Muscle layer of colon (tissue), 2 donors: ENCODE measurements around the gene DOK6.

Experiments used
- H3K27ac ChIP-seq: one replicate; pipeline ENCODE4 v1.7.0; 2013; ENCODE audit warnings: low read depth, mild to moderate bottlenecking, low read length, moderate library complexity
- H3K27me3 ChIP-seq, 2 donors: one replicate each; pipeline ENCODE4 v1.7.0; 2013; ENCODE audit warnings: low read length in 2 of 2, mild to moderate bottlenecking in 2 of 2; ENCODE audit not compliant: insufficient read depth in 2 of 2, control insufficient read depth in 1 of 2
- H3K36me3 ChIP-seq: one replicate; pipeline ENCODE4 v1.7.0; 2013; ENCODE audit warnings: mild to moderate bottlenecking, low read length; ENCODE audit not compliant: insufficient read depth
- H3K4me1 ChIP-seq: one replicate; pipeline ENCODE4 v1.7.0; 2013; ENCODE audit warnings: mild to moderate bottlenecking, low read length; ENCODE audit not compliant: insufficient read depth
- H3K4me3 ChIP-seq, 2 donors: one replicate each; pipeline ENCODE4 v1.7.0; 2013; ENCODE audit warnings: low read length in 2 of 2, low read depth in 1 of 2, mild to moderate bottlenecking in 1 of 2, moderate library complexity in 1 of 2
- H3K9ac ChIP-seq: one replicate; pipeline ENCODE4 v1.7.0; 2013; ENCODE audit warnings: low read length
- H3K9me3 ChIP-seq: one replicate; pipeline ENCODE4 v1.7.0; 2013; ENCODE audit warnings: mild to moderate bottlenecking, low read length
- donor health status: abdominal sarcoma.
- donor health status: Adenocarcinoma of cecum.

DOK6 gene

DNA sequence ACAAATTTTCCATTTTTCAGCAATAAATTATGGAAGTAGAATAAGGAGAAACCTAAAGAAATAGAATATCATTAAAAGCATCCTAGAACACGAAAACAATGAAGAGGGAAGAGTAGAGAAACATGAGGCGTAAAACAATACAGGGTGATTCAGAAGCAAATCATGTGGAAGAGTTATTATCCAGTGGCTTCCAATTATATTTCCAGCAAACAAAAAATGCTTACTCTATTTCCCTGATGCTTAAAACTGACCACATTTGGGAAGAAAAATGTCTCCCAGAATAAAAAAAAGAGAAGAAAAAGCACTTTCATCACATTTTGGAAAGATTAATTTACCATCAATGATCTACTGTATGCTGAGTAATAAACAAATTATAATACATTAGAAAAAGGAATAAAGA lies 354.4 kb downstream of the DOK6 start:
- Histone ChIP-seq H3K9ac (no peak overlapping the region), H3K27me3 (no peaks in the 10 kb centered on the region), H3K27ac (no peak overlapping the region), H3K4me1 (no peaks in the 10 kb centered on the region), H3K9me3 (no peaks in the 10 kb centered on the region), H3K36me3 (no peaks in the 10 kb centered on the region), H3K4me3 (no peak overlapping the region)

DNA sequence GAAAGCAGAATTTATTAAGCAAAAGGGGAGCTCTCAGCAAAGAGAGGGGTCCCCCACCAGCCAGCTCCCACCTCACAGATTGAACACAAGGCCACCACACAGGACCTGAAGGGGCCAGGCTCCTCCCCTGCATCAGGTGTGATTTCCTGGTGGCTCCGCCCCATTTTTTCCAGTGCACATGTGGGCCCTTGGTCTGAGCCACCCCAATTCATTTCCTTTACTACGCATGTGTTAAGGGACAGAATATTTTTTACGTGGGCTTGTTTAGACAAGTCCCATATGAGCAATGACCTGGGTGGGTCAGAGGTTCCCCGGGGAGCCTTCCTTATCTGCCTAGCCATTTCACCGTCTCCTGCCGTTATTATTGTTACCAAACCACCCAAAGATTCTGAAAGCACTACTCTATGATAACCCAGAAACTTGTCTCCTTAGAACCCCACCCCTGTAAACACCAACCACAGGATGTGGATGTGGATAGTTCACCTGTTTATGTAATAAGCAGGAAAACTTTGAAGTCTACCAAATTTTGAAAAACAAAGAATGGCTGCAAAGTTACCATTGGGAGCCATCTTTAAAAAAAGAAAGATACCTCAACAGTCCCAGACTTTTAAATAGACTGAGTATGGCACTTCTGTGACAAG lies 355.3 kb downstream of the DOK6 start:
- Histone ChIP-seq H3K27me3 (no peaks in the 10 kb centered on the region), H3K9me3 (no peaks in the 10 kb centered on the region), H3K4me3 (no peak overlapping the region), H3K9ac (no peak overlapping the region), H3K4me1 (no peaks in the 10 kb centered on the region), H3K27ac (no peak overlapping the region), H3K36me3 (no peaks in the 10 kb centered on the region)

DNA sequence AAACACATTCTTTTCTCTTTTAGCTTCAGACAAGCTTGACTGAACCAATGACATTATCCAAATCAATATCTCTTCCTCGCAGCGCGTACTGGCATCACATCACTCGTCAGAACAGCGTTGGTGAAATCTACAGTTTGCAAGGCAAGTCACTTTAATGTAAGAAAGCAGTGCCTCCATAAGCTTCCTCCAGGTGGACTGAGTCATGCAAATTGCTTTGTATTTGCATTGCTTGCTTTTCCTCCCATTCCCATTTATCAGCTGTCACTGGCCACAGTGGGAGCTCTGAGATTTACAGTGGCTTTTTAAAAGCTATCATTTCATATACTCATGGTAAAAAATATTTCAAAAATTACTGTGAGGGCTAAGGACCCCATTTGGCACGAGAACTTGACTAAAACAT lies 357.0 kb downstream of the DOK6 start:
- no peak overlapping the region for H3K9ac ChIP-seq
- H3K4me1 ChIP-seq: no peaks in the 10 kb centered on the region
- no peaks in the 10 kb centered on the region for H3K9me3 ChIP-seq
- no peak overlapping the region for H3K27ac ChIP-seq
- no peak overlapping the region for H3K4me3 ChIP-seq
- H3K27me3 ChIP-seq: no peaks in the 10 kb centered on the region
- no peaks in the 10 kb centered on the region for H3K36me3 ChIP-seq

DNA sequence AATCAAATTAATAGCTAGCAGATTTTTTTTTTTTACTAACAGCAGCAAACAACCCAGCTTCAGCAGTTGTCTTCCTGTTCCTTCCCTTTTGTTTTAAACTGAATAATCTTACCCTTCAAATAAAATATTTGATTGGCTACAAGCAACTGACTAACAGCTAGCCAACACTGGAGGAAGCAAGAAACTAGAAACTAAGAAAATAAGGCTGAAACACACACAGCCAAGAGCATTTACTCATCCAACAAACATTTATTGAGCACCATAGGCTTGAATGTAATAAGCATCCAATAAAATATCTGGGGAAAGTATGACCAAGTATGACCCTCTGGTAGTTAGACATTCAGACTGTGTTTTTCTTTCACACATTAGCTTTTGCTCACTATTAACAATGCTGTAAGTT lies 357.8 kb downstream of the DOK6 start:
- Histone ChIP-seq H3K36me3 (no peaks in the 10 kb centered on the region), H3K9me3 (no peaks in the 10 kb centered on the region), H3K27me3 (no peaks in the 10 kb centered on the region), H3K27ac (no peak overlapping the region), H3K4me3 (no peak overlapping the region), H3K9ac (no peak overlapping the region), H3K4me1 (no peaks in the 10 kb centered on the region)

- Histone ChIP-seq H3K36me3 (no peaks in the 10 kb centered on the region), H3K9me3 (no peaks in the 10 kb centered on the region), H3K9ac (no peak overlapping the region), H3K4me3 (no peak overlapping the region), H3K27ac (no peak overlapping the region), H3K4me1 (no peaks in the 10 kb centered on the region), H3K27me3 (no peaks in the 10 kb centered on the region)
Observed at GRCh38 chr18:69759046-69759445, 358.4 kb downstream of the DOK6 start.

DNA sequence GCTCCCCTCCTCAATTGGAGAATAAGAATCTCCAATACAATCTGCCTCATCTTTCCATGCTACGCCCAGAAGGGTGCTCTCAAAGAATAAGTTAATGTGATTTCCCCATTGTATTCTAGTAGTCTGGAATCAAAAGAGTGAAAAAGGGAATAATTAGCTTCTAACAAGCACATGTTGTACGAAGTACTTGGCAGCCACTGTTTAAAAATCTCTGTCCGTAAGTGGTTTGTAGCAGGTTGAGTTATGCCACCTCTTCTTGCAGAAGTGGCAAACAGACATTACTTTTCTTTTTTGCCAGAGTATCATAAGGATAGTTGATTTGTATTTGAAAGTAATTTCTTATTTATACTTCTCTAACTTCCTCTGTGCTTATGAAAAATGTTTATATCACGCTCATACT lies 362.3 kb downstream of the DOK6 start:
- Histone ChIP-seq H3K27me3 (no peaks in the 10 kb centered on the region), H3K4me3 (no peak overlapping the region), H3K36me3 (no peaks in the 10 kb centered on the region), H3K9ac (no peak overlapping the region), H3K9me3 (no peaks in the 10 kb centered on the region), H3K4me1 (no peaks in the 10 kb centered on the region), H3K27ac (no peak overlapping the region)

DNA sequence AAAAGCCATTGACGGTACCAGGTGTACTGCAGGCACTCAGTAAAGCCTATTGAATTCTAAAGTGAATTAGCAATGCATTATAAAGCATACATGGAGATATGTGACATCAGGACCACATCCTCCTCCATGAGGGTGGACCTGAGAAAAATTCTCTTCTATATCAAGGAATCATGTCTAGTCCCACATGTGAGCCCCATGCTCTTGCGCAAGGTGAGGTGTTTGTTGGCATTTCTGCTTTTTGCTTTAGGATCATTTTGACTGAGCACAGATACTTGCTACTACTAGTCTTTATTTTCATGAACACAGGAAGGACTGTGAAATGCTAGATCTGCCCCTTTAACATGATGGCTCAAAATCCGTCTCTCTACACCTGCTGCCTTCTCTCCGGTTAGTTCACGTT lies 363.1 kb downstream of the DOK6 start:
- Histone ChIP-seq H3K36me3 (no peaks in the 10 kb centered on the region), H3K9ac (no peak overlapping the region), H3K9me3 (no peaks in the 10 kb centered on the region), H3K4me3 (no peak overlapping the region), H3K4me1 (no peaks in the 10 kb centered on the region), H3K27ac (no peak overlapping the region), H3K27me3 (no peaks in the 10 kb centered on the region)

GRCh38 chr18:69770238-69770637 lies 369.6 kb downstream of the DOK6 start:
- Histone ChIP-seq H3K27ac (no peak overlapping the region), H3K36me3 (no peaks in the 10 kb centered on the region), H3K4me3 (no peak overlapping the region), H3K9me3 (no peaks in the 10 kb centered on the region), H3K27me3 (no peaks in the 10 kb centered on the region), H3K9ac (no peak overlapping the region), H3K4me1 (no peaks in the 10 kb centered on the region)

DNA sequence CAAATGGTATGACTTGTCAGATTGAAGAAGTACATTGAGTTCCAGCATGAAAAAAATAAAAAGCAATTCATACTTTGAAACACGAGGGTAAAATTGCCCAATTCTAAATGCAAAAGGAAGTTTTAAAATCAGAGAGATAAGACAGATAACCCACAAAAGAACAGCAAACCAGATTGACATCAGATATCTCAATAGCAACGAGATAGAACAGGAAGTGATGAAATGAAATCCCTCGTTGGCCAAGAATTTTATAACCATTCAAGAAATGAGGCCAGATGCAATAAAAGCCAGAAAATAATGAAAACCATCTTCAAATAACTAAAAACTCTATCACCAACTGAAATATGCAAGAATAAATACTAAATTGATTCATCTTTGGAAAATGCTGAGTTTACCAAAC lies 374.1 kb downstream of the DOK6 start:
- no peak overlapping the region for H3K9ac ChIP-seq
- H3K27ac ChIP-seq: no peak overlapping the region
- H3K4me1 ChIP-seq: no peaks in the 10 kb centered on the region
- H3K4me3 ChIP-seq: no peak overlapping the region
- no peaks in the 10 kb centered on the region for H3K9me3 ChIP-seq
- no peaks in the 10 kb centered on the region for H3K36me3 ChIP-seq
- no peaks in the 10 kb centered on the region for H3K27me3 ChIP-seq

GRCh38 chr18:69777248-69777647 lies 376.6 kb downstream of the DOK6 start:
- Histone ChIP-seq H3K9ac (no peak overlapping the region), H3K27ac (no peak overlapping the region), H3K4me3 (no peak overlapping the region), H3K36me3 (no peaks in the 10 kb centered on the region), H3K9me3 (no peaks in the 10 kb centered on the region), H3K27me3 (no peaks in the 10 kb centered on the region), H3K4me1 (no peaks in the 10 kb centered on the region)

GRCh38 chr18:69778680-69779079 lies 378.0 kb downstream of the DOK6 start:
- H3K27ac ChIP-seq: no peak overlapping the region
- H3K9me3 ChIP-seq: no peaks in the 10 kb centered on the region
- no peak overlapping the region for H3K9ac ChIP-seq
- H3K4me3 ChIP-seq: no peak overlapping the region
- H3K36me3 ChIP-seq: no peaks in the 10 kb centered on the region
- no peaks in the 10 kb centered on the region for H3K27me3 ChIP-seq
- no peaks in the 10 kb centered on the region for H3K4me1 ChIP-seq

- no peak overlapping the region for H3K9ac ChIP-seq
- H3K27me3 ChIP-seq: no peaks in the 10 kb centered on the region
- no peaks in the 10 kb centered on the region for H3K36me3 ChIP-seq
- H3K4me1 ChIP-seq: no peaks in the 10 kb centered on the region
- no peaks in the 10 kb centered on the region for H3K9me3 ChIP-seq
- no peak overlapping the region for H3K4me3 ChIP-seq
- H3K27ac ChIP-seq: no peak overlapping the region
Observed at GRCh38 chr18:69780851-69781250, 380.2 kb downstream of the DOK6 start.
